Common myeloid progenitor, CD34-positive (primary cell): Measurements from ENCODE around the gene ATP8A1.

Experiments
- CTCF ChIA-PET: fragments of 350-600 bp; sonication (Branson Sonifier 250); formaldehyde crosslinking; loops from one replicate; lab custom pipeline; 2021; ENCODE audit warnings: antibody characterized with exemption; lab: Charles Lee
- POLR2A ChIA-PET: fragments of 350-600 bp; sonication (Branson Sonifier 250); formaldehyde crosslinking; loops from one replicate; lab custom pipeline; 2021; ENCODE audit warnings: antibody characterized with exemption; lab: Charles Lee
- DNase-seq, 3 donors: peaks; one replicate each; pipeline versions ENCODE4 v3.0.0 to v3.0.0-alpha.2; 2013
- H3K27ac ChIP-seq, 2 experiments: 1 replicate in 1 of 2; 2 replicates in 1 of 2; pipeline ENCODE4 v1.7.0; 2013; ENCODE audit warnings: inconsistent platforms in 2 of 2, low read length in 2 of 2, mild to moderate bottlenecking in 2 of 2, low read depth in 1 of 2, moderate library complexity in 1 of 2; ENCODE audit not compliant: severe bottlenecking in 2 of 2, insufficient read depth in 1 of 2, poor library complexity in 1 of 2
- H3K27me3 ChIP-seq, 5 experiments: replicated peaks in 2 of 5; 1 replicate in 3 of 5; 2 replicates in 2 of 5; pipeline versions ENCODE4 v1.6.1 to v1.7.0; 2013; ENCODE audit warnings: low read length in 4 of 5, mild to moderate bottlenecking in 2 of 5, moderate library complexity in 2 of 5, inconsistent platforms in 1 of 5; ENCODE audit not compliant: insufficient read depth in 5 of 5, control insufficient read depth in 4 of 5
- H3K36me3 ChIP-seq, 4 experiments: 1 replicate in 2 of 4; 2 replicates in 2 of 4; pipeline versions ENCODE4 v1.6.1 to v1.7.0; 2013; ENCODE audit warnings: low read length in 3 of 4, control low read depth in 1 of 4, mild to moderate bottlenecking in 1 of 4; ENCODE audit not compliant: control insufficient read depth in 4 of 4, insufficient read depth in 4 of 4
- H3K4me1 ChIP-seq, 4 experiments: 1 replicate in 3 of 4; 2 replicates in 1 of 4; pipeline versions ENCODE4 v1.6.1 to v1.7.1; 2013; ENCODE audit warnings: low read length in 3 of 4, mild to moderate bottlenecking in 3 of 4, control low read depth in 1 of 4, inconsistent platforms in 1 of 4, moderate library complexity in 1 of 4; ENCODE audit not compliant: control insufficient read depth in 4 of 4, insufficient read depth in 4 of 4; ENCODE audit errors: control extremely low read depth in 1 of 4
- H3K4me3 ChIP-seq, 7 experiments: 1 replicate in 4 of 7; 2 replicates in 3 of 7; pipeline versions ENCODE4 v1.5.1 to v1.7.0; 2013; ENCODE audit warnings: mild to moderate bottlenecking in 7 of 7, low read length in 6 of 7, moderate library complexity in 6 of 7, inconsistent platforms in 2 of 7, low read depth in 2 of 7, control low read depth in 1 of 7; ENCODE audit not compliant: insufficient read depth in 4 of 7, control insufficient read depth in 1 of 7; ENCODE audit errors: extremely low read depth in 1 of 7
- H3K9me3 ChIP-seq, 5 experiments: 1 replicate in 4 of 5; 2 replicates in 1 of 5; pipeline versions ENCODE4 v1.6.1 to v1.7.1; 2013; ENCODE audit warnings: low read length in 4 of 5, mild to moderate bottlenecking in 2 of 5, inconsistent platforms in 1 of 5, low read depth in 1 of 5, moderate library complexity in 1 of 5; ENCODE audit not compliant: control insufficient read depth in 4 of 5, insufficient read depth in 2 of 5; ENCODE audit errors: control extremely low read depth in 1 of 5
- WGBS: methylation state at CpG from one replicate; pipeline ENCODE4 v1.1.5; 2013; ENCODE audit not compliant: insufficient coverage; 5-methylcytosine and 5-hydroxymethylcytosine counted together

Gene ATP8A1

GRCh38 chr4:42453612-42454011 lies 203.3 kb downstream of the ATP8A1 start:
- WGBS: no CpG with 5 or more reads among the region's 1 CpG
- H3K9me3 ChIP-seq: no peaks in the 10 kb centered on the region
- CTCF ChIA-PET: interaction anchor here (0.6 kb wide), 1 partner anchor 47 kb away, joined by 4 read pairs; no protein-coding TSS in a partner anchor
- POLR2A ChIA-PET: no interaction called here
- H3K27ac ChIP-seq: no peak overlapping the region
- H3K36me3 ChIP-seq: peaks cover 0 to 28% (median 23%) of the 10 kb centered on the region in 4 experiments
- no peak for DNase-seq
- H3K4me3 ChIP-seq: no peak overlapping the region
- no peaks in the 10 kb centered on the region for H3K4me1 ChIP-seq
- no peaks in the 10 kb centered on the region for H3K27me3 ChIP-seq

- POLR2A ChIA-PET: no interaction called here
- no peaks in the 10 kb centered on the region for H3K27me3 ChIP-seq
- CTCF ChIA-PET: no interaction called here
- no peak overlapping the region for H3K4me3 ChIP-seq
- no peaks in the 10 kb centered on the region for H3K4me1 ChIP-seq
- WGBS: 100% methylated on average over 3 of the region's 3 CpGs
- peaks cover 0 to 27% (median 23%) of the 10 kb centered on the region in 4 experiments for H3K36me3 ChIP-seq
- no peak overlapping the region for H3K27ac ChIP-seq
- no peaks in the 10 kb centered on the region for H3K9me3 ChIP-seq
- no peak for DNase-seq
Observed at GRCh38 chr4:42452823-42453222, 204.1 kb downstream of the ATP8A1 start.

GRCh38 chr4:42446823-42447222 lies 210.1 kb downstream of the ATP8A1 start:
- ChIA-PET CTCF (interaction anchor here (1.7 kb wide), 1 partner anchor 75 kb away, joined by 3 read pairs; no protein-coding TSS in a partner anchor), POLR2A (no interaction called here)

GRCh38 chr4:42445038-42445437 lies 211.9 kb downstream of the ATP8A1 start:
- H3K36me3 ChIP-seq: peaks cover 0 to 28% (median 9%) of the 10 kb centered on the region in 4 experiments
- H3K4me1 ChIP-seq: no peaks in the 10 kb centered on the region
- DNase-seq: no peak
- H3K9me3 ChIP-seq: no peaks in the 10 kb centered on the region
- ChIA-PET POLR2A (interaction anchor here (0.6 kb wide), 1 partner anchor 20 kb away, joined by 3 read pairs; no protein-coding TSS in a partner anchor), CTCF (interaction anchor here (0.8 kb wide), 1 partner anchor 12 kb away, joined by 3 read pairs; no protein-coding TSS in a partner anchor)
- H3K27ac ChIP-seq: no peak overlapping the region
- no peaks in the 10 kb centered on the region for H3K27me3 ChIP-seq
- no peak overlapping the region for H3K4me3 ChIP-seq
- 100% methylated on average over 2 of the region's 5 CpGs for WGBS

More at GRCh38 chr4:42446823-42447222, 210.1 kb downstream of the ATP8A1 start:
- DNase-seq: no peak
- WGBS: 100% methylated on average over 3 of the region's 5 CpGs
- H3K36me3 ChIP-seq: peaks cover 0 to 36% (median 17%) of the 10 kb centered on the region in 4 experiments
- H3K27ac ChIP-seq: no peak overlapping the region
- no peaks in the 10 kb centered on the region for H3K4me1 ChIP-seq
- H3K27me3 ChIP-seq: no peaks in the 10 kb centered on the region
- no peaks in the 10 kb centered on the region for H3K9me3 ChIP-seq
- no peak overlapping the region for H3K4me3 ChIP-seq

GRCh38 chr4:42442601-42443000 lies 214.3 kb downstream of the ATP8A1 start:
- 100% methylated on average over 2 of the region's 2 CpGs for WGBS
- Histone ChIP-seq H3K4me3 (no peak overlapping the region), H3K4me1 (no peaks in the 10 kb centered on the region), H3K27me3 (no peaks in the 10 kb centered on the region), H3K9me3 (no peaks in the 10 kb centered on the region), H3K36me3 (peaks cover 0 to 33% (median 7%) of the 10 kb centered on the region in 4 experiments), H3K27ac (no peak overlapping the region)
- ChIA-PET CTCF (no interaction called here), POLR2A (no interaction called here)
- DNase-seq: no peak

- DNase-seq: no peak
- H3K4me1 ChIP-seq: no peaks in the 10 kb centered on the region
- H3K27me3 ChIP-seq: no peaks in the 10 kb centered on the region
- H3K36me3 ChIP-seq: peaks cover 0 to 41% (median 7%) of the 10 kb centered on the region in 4 experiments
- CTCF ChIA-PET: interaction anchor here (1.4 kb wide), 1 partner anchor 19 kb away, joined by 3 read pairs; no protein-coding TSS in a partner anchor
- WGBS: 100% methylated on average over 3 of the region's 4 CpGs
- H3K9me3 ChIP-seq: no peaks in the 10 kb centered on the region
- H3K27ac ChIP-seq: no peak overlapping the region
- no peak overlapping the region for H3K4me3 ChIP-seq
- POLR2A ChIA-PET: no interaction called here
Observed at GRCh38 chr4:42440083-42440482, 216.8 kb downstream of the ATP8A1 start.

- POLR2A ChIA-PET: no interaction called here
- 100% methylated on average over 2 of the region's 7 CpGs for WGBS
- H3K27me3 ChIP-seq: no peaks in the 10 kb centered on the region
- no peak for DNase-seq
- H3K9me3 ChIP-seq: no peaks in the 10 kb centered on the region
- H3K36me3 ChIP-seq: peaks cover 0 to 36% (median 11%) of the 10 kb centered on the region in 4 experiments
- H3K4me3 ChIP-seq: no peak overlapping the region
- no peak overlapping the region for H3K27ac ChIP-seq
- CTCF ChIA-PET: no interaction called here
- H3K4me1 ChIP-seq: no peaks in the 10 kb centered on the region
Observed at GRCh38 chr4:42436928-42437565, 219.9 kb downstream of the ATP8A1 start.
